GM12865 (cell line): ENCODE results near the gene BCL2A1.

Source experiments
- DNase-seq: peaks from one replicate; pipeline ENCODE4 v3.0.0; 2010; ENCODE audit warnings: low read depth
- H3K4me3 ChIP-seq: 2 replicates; pipeline ENCODE4 v1.5.1; 2011; ENCODE audit warnings: mild to moderate bottlenecking, low read depth, low read length, control low read depth
- TF ChIP-seq, protein P1 (sequence below): IDR thresholded peaks from 2 replicates; pipeline ENCODE4 v1.5.1; 2011; ENCODE audit warnings: low read length, control low read depth, low read depth, inconsistent platforms; ENCODE audit not compliant: insufficient read depth; ENCODE audit errors: missing control alignments

The BCL2A1 gene

DNA sequence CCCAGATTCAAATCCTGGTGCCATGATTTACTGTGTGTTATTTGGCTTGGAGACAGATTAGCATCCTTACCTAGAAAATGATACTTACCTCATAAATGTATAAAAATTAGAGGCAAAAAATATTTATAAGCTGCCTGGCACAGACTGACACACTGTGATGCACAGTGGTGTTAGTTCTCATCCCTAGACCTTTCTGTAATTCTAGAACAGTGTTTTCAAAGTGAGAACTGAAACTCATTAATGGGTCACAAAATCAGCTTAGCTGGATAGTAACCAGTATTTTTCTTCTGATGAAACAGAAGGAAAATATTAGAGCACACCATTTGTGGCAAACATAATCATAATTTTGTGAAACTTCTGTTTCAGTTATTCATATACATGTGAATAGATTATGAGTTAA, 56.3 kb downstream of the BCL2A1 start:
- DNase-seq, result no peak
- no peak overlapping the region for H3K4me3 ChIP-seq
- TF ChIP-seq, protein P1, sequence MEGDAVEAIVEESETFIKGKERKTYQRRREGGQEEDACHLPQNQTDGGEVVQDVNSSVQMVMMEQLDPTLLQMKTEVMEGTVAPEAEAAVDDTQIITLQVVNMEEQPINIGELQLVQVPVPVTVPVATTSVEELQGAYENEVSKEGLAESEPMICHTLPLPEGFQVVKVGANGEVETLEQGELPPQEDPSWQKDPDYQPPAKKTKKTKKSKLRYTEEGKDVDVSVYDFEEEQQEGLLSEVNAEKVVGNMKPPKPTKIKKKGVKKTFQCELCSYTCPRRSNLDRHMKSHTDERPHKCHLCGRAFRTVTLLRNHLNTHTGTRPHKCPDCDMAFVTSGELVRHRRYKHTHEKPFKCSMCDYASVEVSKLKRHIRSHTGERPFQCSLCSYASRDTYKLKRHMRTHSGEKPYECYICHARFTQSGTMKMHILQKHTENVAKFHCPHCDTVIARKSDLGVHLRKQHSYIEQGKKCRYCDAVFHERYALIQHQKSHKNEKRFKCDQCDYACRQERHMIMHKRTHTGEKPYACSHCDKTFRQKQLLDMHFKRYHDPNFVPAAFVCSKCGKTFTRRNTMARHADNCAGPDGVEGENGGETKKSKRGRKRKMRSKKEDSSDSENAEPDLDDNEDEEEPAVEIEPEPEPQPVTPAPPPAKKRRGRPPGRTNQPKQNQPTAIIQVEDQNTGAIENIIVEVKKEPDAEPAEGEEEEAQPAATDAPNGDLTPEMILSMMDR, result no peak
